OCI-LY7 (cell line): ENCODE data around the gene NPIPB9.
"Not testable (repeated sequence)": the region's sequence is repeated elsewhere in the genome, so short reads cannot be mapped to it uniquely, and the experiment has no call there.

Source experiments
- EZH2phosphoT487 ChIP-seq: fragments of 200-600 bp; sonication (generic); IDR thresholded peaks from 2 replicates; pipeline ENCODE4 v1.6.1; 2018; ENCODE audit warnings: low read depth, borderline replicate concordance, mild to moderate bottlenecking, mixed run types, antibody characterized with exemption, low read length, moderate library complexity, mixed read lengths
- TF ChIP-seq, protein P1 (sequence below): fragments of 200-600 bp; sonication (generic); conservative IDR thresholded peaks from 2 replicates; pipeline ENCODE4 v1.5.1; 2014; ENCODE audit warnings: mild to moderate bottlenecking, antibody characterized with exemption, low read length, moderate library complexity, mixed read lengths

DNA sequence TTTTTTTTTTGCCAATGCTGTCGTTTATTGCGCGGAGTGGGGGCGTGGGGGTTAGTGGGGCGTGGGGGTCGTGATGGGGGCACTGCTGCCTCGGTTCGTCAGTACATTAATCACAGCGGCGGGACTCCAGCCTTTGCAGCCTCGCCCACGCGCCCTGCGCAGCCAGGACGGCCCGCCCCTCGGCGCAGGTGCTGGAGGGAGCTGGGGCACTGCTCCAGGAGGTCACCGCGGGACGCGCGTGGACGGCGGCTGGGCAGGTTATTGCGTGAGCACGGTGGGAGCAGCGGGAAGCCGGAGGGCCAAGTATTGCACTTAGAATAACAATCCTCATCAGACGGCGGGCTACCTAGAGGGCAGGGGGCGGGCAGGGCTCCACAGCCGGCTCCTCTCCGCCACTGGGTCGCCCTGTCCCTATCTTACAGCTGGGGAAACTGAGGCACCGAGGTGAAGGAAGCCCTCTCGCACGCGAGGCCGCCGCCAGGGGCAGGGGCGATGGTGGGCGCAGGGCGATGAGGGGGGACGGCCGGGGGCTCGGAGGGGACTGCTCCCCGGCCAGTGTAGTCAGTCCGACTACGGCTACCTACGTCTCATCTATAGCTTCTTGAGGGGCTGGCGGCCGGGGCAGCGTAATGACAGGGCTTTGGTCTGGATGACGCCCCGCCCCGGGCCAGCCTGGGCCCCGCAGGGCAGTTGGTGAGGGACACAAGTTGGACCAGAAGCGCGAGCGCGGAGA lies 4.8 kb upstream of the NPIPB9 start:
- TF ChIP-seq, protein P1, sequence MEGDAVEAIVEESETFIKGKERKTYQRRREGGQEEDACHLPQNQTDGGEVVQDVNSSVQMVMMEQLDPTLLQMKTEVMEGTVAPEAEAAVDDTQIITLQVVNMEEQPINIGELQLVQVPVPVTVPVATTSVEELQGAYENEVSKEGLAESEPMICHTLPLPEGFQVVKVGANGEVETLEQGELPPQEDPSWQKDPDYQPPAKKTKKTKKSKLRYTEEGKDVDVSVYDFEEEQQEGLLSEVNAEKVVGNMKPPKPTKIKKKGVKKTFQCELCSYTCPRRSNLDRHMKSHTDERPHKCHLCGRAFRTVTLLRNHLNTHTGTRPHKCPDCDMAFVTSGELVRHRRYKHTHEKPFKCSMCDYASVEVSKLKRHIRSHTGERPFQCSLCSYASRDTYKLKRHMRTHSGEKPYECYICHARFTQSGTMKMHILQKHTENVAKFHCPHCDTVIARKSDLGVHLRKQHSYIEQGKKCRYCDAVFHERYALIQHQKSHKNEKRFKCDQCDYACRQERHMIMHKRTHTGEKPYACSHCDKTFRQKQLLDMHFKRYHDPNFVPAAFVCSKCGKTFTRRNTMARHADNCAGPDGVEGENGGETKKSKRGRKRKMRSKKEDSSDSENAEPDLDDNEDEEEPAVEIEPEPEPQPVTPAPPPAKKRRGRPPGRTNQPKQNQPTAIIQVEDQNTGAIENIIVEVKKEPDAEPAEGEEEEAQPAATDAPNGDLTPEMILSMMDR: not testable (repeated sequence)
- not testable (repeated sequence) for TF ChIP-seq EZH2phosphoT487
